Measurements from ENCODE around the gene CTNND2.
"Not testable (repeated sequence)": the region's sequence is repeated elsewhere in the genome, so short reads cannot be mapped to it uniquely, and the experiment has no call there.

CTNND2 gene

DNA sequence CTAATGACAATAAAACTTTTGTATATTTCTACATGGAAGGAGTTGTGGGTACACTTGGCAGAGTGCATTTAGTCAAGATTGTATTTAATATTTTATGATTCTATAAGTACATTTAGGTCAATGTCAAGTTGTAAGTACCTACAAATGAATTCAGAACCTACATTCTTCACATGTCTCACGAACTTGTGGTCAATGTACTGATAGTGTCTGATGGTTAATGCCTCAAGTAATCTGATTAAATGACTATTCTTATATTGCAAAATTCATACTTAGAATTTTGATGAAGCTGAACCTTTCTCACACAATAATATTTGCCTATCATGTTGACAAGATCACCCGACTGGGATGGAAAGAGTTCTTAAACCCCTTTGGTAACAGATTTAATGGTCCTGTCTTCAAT lies 444.5 kb downstream of the CTNND2 start:
- no peak for DNase-seq (ENCODE audit: low spot score)

DNA sequence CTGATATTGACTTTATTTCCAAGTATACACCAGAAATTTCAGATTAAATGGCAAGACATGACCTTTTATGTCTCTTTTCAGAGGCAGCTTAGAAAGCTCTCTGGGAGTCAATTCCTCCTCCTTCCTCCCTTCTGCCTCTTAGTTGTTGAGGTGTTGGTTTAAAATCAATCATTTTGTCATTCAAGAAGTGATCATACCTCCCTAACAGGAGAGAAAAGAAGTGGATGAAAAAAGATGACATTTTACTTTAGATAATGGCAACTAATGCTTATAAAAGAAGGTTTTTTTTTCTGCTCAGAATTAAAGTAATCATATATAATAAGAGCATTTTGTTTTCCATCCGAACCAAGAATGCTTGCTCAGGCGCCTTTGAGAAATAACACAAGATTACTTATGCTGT lies 448.7 kb downstream of the CTNND2 start:
- no peak for DNase-seq (ENCODE audit: low spot score)

DNA sequence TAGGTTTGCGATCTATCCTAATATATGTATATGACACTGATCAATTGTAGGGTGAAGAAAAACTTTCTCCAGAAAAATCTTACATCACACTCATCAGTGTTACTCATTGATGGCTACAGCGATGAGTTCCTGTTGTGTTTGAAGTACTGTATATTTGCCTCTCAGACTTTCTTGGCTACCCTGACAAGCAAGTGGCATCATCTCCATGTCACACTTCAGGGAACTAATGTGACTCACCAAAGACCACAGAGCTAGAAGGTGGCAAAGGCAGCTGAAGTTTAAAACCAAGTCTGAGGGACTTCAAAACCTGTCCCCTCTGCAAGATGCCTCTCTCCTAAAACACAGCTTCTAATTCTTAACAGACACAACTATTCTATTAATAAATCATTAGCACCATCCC lies 451.4 kb downstream of the CTNND2 start:
- DNase-seq (ENCODE audit: low spot score): no peak

DNA sequence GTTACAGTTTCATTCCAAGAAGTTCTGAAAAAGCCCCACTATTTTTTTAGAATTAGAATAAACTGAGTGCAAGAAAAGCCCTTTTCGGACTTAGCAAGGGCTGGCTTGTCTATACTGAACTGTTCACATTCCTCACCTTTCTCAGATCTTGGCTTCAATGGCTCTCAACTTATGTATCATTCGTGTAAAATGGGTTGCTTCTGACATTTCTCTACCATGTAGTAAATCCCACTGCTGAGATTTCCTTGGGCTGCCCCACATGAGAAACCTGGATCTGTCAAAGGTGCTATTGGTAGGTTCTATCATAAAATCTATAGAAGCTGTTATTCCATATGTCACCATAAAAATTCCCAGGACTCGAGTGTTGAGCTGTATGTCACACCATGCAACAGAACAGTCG lies 454.3 kb downstream of the CTNND2 start:
- no peak for DNase-seq (ENCODE audit: low spot score)

DNA sequence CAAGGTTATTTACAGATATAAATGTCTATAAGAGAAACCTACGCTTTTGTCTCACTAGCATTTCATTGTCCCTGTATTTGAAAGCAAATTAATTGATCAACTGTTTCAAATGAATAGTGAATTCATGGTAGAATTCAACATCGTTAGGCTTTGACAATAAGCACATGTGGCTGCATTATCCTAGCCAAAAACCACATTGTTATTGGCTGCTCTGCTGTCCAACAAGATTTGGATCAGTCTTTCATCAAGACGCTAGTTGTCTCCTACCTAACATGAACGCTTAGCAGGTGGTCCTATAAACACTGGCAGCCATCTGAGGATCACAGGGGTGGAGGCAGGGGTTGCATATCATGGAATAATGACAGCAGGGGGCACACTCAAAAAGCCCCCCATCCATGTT lies 455.0 kb downstream of the CTNND2 start:
- DNase-seq (ENCODE audit: low spot score): no peak

DNA sequence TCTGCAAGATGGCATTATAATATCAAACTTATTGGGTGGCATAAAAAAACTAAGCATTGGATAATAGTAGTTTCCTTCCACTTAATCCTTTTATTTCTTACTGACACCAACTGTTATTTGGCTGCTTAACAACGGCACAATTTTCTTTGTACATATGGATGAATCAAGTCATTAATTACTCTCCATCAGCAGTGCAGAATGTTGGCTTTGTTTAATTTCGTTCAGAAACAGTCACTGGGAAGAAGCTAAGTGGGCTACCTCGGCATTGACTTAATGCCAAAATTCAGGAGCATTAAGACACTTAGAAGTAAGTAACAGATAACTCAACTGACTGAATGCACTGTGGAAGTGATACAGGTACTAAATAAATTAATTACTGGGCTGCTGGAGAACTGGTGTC lies 460.4 kb downstream of the CTNND2 start:
- DNase-seq (ENCODE audit: low spot score): no peak

DNA sequence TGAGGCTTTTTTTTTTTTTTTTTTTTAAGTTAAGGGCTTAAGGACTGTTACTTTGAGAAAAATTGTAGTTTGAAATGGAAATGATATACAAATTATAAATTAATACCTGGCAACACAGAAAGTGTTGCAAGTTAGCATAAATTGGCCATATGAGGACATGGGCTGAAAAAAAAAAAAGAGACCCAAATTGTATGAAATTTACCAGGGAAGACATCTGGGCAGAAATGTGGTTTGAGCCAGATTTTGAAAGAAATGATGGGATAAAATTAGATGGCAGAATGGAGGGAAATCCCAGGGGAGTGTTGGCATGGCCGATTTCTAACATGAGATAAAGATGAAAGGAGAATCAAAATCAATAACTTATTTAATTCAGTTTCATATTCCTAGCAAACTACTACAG lies 472.1 kb downstream of the CTNND2 start:
- DNase-seq (ENCODE audit: low spot score): no peak

DNA sequence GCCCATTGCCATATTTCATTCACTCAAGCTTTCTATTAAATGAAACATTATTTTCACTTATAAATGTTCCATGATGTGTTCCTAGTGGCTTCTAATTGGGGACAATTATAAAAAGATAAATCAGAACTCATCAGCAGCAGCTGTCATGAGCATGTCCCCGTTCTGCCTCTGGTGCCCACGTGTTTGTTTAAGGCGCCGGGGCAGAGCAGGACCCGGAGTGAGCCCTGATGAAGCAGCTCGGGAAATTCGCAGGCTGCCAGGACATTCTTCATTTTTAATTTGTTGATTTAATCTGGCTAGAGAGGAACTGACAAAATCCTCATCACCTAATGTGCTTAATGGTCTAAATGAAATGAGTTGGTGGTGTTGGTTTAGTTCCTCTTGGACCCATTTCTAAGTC lies 475.0 kb downstream of the CTNND2 start:
- DNase-seq (ENCODE audit: low spot score): no peak

DNA sequence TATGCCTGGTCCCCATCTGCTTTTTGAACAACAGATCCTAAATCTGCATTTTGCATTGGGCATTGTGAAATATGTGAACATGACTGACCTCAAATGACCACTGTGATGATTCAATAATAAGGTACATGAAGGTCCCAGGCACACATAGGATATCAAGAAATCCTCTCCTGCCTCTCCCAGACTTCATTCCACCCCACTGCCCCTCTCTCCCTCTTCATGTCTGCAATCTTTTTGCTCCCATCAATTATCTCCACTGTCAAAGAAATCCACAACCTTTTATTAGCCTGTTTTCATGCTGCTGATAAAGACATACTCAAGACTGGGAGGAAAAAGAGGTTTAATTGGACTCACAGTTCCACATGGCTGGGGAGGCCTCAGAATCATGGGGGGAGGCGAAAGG lies 476.7 kb downstream of the CTNND2 start:
- DNase-seq (ENCODE audit: low spot score): no peak

DNA sequence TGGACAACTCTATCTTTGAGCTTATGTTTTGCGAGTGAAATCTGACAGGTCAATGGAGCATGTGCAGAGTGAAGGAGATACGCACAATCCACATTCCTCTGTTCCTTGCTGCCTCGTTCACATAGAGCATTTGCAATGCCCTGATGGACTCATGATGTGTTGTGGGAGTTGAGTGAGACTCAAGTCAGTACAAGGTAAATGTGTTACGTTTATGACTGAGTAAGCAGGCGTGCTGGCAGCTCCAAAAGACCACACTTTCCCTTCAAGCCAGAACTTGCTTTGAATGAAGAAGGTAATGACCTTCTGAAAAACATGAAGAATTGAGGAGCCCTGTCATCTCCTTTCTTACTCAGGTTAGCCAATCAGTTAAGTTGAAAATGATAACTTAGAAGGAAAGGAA lies 477.8 kb downstream of the CTNND2 start:
- no peak for DNase-seq (ENCODE audit: low spot score)

DNA sequence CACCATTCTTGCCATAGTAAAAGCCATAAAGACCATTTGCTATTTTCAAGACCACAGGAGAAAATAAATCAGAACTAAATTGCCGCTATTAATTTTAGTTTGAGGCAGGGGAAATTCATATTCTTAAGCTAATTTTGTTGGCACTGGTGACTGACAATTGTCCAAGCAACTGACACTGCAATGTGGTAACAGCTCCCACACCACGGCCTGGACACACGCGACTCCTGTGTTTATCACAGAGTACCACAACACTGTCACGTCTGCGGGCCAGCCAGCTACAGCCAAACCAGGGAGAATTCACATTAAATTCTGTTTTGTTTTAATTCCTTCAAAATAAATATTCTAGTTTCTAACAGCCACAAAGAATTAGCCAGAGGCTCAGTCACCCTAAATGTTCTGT lies 481.9 kb downstream of the CTNND2 start:
- DNase-seq (ENCODE audit: low spot score): no peak

DNA sequence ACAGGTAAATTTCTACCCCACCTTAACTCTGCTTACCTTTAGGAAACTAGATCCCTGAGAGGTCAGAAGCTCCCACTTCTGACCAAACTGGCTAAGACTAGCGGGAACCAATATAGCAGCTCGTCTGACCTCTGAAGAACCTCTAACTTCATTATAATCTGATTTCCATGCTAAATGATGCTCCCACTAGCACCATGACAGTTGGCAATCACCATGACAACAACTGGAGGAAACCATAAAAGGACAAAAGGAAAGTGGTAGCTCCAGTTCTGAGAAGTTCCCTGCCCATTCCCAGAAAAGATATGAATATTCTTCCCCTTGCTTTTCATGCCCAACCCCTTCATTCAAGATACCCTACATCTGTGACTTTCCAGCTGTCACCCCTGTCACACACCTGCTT lies 483.3 kb downstream of the CTNND2 start:
- no peak for DNase-seq (ENCODE audit: low spot score)

DNA sequence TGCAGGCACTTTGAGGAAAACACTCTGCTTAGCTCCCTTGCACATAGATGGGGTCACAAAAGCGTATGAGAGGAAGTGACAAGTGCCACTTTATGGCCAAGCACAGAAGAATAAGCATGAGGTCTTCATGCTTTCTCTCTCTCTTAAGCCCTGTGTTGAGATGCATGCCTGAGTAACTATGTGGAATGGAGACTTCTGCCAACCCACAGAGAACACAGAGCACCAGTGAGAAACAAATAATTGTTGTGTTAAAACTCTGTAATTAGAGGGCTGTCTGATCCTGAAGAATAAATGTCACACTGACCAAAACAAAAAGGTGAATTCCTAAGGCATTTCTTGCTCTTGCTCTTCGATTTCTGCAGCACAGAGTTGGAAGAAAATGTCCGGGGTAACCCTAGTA lies 488.5 kb downstream of the CTNND2 start:
- DNase-seq (ENCODE audit: low spot score): no peak

DNA sequence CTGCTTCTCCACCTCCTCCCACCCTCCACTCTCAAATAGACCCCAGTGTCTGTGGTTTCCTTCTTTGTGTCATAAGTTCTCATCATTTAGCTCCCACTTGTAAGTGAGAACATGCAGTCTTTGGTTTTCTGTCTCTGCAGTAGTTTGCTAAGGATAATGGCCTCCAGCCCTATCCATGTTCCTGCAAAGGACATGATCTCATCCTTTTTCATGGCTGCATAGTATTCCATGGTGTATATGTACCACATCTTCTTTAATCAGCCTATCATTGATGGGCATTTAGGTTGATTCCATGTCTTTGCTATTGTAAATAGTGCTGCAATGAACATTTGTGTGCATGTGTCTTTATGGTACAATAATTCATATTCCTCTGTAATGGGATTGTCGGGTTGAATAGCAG lies 489.5 kb downstream of the CTNND2 start:
- not testable (repeated sequence) for DNase-seq (ENCODE audit: low spot score)

DNA sequence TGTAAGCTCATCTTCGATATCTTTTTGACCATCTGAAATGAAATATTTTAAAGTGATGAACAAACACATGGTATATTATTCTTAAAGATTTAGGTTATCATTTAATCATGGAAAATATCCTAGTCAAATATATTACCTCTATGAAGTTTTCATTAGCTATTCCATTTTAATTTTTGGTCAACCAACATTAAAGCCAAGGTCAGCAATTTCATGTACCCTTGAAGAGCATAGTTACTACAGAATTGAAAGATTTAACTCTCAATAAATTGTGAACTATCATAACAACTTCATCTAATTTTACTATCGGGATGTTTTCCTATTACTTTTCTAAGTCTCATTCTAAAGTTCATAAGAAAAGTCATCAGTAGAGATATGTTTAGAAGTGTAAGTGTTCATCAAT lies 492.6 kb downstream of the CTNND2 start:
- DNase-seq (ENCODE audit: low spot score): no peak

DNA sequence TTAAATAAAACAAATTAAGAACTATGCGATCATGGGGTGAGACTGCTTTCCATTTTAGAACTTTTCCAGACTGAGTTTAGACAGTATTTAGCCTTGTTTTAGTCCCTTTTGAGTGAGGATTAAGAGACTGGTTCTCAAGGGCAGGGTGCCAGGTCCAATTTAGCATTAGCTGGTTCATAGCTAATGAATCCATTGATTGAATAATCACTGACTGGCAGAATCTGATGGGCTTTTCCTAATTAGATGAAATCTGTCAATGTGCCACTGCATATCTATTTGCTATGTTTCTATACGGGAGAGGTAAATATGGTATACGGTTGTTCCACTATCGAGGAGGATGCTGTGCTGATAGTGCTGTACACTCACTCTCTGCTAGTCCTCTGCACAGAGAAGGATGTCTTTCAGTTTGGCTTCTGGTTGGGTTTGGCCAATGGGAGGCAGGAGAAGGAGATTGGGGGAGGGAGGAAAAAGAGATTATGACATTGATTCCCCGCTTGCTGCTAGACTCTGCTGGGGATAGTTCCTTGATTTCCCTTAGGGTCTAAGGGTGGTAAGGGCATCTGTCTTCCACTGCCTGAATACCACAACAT lies 496.6 kb downstream of the CTNND2 start:
- no peak for DNase-seq (ENCODE audit: low spot score)

DNA sequence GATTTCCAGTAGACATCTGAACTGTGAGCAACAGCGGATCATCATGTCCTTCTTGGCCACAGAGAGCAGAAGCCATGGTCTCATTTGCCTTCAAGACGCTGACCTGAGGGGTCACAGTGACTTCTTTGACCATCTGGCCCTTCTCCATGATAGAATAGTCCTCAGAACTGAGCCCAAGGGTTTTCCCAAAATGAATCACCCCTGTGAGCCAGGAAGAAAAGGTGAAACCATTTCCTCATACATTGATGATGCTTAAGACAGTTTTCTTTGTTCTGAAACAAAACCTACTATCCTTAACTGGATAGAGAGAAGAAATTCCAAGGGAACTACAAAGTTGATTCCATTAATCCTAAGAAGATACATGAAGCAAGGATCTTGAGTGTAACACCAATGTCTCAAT lies 503.9 kb downstream of the CTNND2 start:
- no peak for DNase-seq (ENCODE audit: low spot score)

DNA sequence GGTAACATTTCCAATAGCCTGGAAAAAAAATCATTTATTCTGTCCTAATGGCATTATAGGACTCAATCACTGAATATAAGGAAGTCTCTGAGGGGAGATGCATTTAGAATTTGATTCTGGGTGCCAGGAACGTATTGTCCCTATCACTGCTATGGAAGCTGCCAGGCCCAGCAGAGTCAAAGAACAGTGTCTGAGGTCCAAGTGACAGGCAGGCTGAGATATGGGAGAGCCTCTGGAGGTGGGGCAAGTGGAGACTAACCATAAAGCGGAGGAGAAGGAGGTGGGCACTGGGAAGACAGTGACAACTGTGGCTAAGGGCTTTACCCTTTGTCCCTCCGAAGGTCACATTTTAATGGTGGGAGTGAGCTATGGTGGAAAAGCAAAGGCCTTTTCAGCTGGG lies 505.5 kb downstream of the CTNND2 start:
- DNase-seq (ENCODE audit: low spot score): no peak

DNA sequence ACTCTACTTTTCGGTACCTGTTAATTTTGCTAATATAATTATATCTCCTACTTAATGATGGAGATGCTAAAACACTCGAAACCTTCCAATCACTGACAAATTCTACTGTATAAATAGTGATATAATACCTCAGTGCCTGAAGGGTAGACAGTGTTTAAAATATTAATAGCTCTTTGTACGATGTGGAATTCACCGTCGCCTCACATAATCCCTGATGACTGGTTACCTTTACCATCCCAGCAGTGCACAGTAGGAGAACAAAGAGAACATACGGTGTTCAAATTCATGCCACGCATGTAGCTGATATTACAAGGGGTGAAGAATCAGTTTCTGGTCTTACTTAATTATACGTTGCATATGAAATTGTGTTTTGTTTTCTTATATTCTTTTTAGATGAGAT lies 506.7 kb downstream of the CTNND2 start:
- no peak for DNase-seq (ENCODE audit: low spot score)

DNA sequence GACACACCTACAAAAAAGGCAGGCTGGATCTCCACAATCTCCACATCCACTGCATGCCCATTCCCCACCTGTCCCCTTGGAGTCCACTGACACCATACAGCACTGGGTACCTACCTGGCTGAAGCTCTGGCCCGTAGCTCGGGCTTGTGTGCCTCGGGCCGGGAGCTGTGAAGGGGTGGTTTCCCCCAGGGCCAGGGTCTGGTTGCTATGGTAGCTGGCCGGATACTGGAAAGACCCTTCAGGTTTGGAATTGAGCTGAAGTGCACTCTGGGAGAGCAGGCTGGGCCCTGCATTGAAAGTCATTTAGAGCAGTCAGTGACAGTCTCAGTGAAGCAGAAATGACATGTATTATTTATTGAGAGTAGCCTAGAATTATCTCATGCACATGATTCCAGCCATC lies 507.3 kb downstream of the CTNND2 start:
- DNase-seq (ENCODE audit: low spot score): no peak

DNA sequence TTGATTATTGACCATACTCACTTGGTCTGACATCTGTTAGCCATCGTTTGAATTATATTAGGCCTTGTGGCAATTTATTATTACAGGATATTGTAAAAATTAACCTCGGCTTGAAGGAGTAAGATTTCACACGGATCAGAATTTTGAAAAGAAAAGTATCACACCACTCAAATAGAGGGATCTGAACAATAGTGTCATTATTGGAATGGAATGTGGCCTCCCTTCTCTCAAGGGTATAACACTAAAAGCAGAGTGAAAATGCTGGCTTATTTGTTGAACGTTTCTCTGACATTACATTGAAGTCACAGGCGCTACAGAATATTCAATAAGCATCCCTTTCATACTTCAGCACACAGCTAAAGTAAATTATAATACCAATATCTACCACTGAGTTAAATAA lies 509.3 kb downstream of the CTNND2 start:
- no peak for DNase-seq (ENCODE audit: low spot score)

DNA sequence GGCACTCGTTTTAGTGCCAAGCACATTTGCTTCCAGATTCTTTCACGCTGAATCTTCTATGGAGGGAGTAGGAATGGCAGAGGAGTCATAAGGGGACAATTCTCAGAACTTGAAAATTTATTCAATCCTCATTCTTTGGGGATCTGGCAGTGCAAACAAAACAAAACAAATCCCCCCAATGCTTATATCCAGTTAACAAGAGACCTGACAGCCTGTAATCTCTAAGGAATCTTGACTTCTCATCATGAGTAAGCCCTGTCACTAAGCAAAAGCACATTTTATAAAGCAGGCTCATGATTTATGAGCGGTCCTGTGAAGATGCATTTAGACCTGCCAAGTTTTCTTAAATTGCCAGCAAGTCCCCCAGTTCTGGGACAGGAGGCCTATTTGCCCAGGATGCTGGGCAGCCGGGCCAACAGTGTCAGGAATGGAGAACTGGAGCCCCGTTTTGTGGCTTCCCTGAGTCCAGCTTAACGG lies 513.9 kb downstream of the CTNND2 start:
- no peak for DNase-seq (ENCODE audit: low spot score)

DNA sequence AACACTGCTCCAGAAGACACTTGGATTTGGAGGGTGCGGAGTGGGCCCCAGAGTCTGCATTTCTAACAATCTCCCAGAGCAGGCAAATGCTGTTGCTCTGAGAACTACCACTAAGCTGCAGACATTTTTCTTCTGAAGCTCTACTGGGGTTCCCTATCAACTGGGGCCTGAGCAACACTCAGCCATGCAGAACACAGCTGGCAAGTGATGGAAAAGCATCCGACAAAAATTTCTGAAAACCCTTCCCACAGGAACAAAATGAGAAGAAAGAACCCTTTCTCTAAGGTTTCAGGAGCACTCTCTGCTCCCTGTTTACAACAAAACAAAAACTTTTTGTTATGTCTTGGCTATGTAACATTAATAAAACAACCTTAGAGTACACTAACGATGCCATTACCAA lies 516.9 kb downstream of the CTNND2 start:
- DNase-seq (ENCODE audit: low spot score): no peak

DNA sequence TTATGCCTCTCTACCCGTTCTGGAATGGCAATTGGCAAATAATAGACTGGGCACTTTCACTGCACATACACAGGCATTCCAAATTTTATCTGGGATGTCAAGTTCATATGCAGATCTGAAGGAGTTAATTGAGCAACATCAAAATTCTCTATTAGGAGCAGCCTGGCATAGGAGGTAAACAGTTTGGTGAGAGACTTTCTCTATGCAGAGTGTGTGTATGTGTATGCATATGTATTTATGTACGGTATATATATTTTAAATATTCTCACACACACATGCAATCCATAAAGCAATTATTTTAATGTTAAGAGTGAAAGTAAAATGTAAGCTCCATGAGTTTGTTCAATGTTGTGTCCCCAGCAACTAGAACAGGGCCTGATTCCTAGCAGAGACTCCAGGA lies 517.8 kb downstream of the CTNND2 start:
- DNase-seq (ENCODE audit: low spot score): no peak

All from SK-N-DZ (cell line).